ENCODE results near the gene ZNF296. TPM values are rescaled to one million over a fixed set of nuclear protein-coding genes. Genes with fewer than 3 reads are reported as not detected.

ZNF296 gene
- polyA plus RNA-seq, 1 donor (not counting 4 experiments of a cell fraction or from before 2014, with no cell fraction given), result 0.25 TPM

DNA sequence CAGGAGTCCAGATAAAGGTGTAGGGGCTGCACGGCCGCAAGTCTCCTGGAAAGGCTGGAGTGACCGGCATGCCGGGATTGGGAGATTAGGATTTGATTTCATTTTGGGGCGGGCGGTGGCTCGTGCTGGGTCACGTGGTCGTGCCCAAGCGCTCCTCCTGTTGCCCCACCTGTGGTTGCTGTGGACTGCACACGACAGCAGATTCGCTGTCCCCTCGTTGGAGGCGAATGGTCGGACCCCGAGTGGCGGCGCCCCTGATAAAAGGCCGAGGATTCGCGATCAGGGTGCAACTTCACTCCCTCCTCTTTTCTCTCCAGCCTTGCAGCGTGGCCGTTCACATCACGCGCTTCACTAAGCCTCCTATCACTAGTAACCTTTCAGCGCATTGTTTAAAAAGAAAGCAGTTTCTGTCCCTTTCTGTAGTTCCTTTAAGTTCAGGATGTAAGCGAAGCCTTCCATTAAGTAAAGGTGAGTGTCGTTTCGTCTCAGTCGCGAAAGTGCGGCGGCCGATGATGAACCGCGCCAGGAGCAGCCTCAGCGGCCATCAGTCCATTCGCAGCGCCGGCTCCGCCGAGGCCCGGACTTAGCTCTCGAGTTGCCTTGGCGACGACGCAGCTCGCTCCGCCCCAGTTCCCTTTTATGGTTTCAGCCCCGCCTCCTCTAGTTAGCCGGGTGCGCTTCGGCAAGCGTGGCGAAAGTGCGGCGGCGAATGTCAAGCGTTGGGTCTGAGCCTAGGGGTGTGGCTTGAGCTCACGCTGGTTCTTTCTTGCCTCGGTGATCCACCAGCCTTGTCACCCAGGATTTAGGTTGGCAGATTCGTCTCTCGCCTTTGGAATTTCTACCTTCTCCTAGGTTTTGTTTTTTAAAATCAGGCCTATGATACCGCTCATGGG is 15.0 kb upstream of the ZNF296 start:
- H3K27me3 ChIP-seq (ENCODE audit: control insufficient read depth, extremely low read depth, insufficient read depth, low read length), result no peaks in the 10 kb centered on the region
- H3K9me1 ChIP-seq (ENCODE audit: control insufficient read depth, extremely low read depth, insufficient read depth, low read length), result peaks cover 2% of the 10 kb centered on the region
- peaks cover 43% of the 10 kb centered on the region for H3K79me2 ChIP-seq (ENCODE audit: control insufficient read depth, insufficient read depth, low read length)
- peak overlapping the region; percentile 97 for H3K4me2 ChIP-seq (ENCODE audit: control insufficient read depth, extremely low read depth, insufficient read depth, low read depth, low read length)
- H3K4me3 ChIP-seq (ENCODE audit: control insufficient read depth in 2 of 3, extremely low read depth in 1 of 3, insufficient read depth in 2 of 3, low read depth in 1 of 3, low read length in 3 of 3), result peak overlapping the region; percentile 2 to 96 (median 92)
- dilution Hi-C loops (cut with MboI; ENCODE audit: extremely low pct_ligation_motif_present, low sequenced_read_pairs), result no loop called here
- H3K9me3 ChIP-seq (ENCODE audit: control insufficient read depth, low read depth, low read length), result no peaks in the 10 kb centered on the region
- H3K4me1 ChIP-seq (ENCODE audit: control insufficient read depth, extremely low read depth, insufficient read depth, low read length), result peaks cover 25% of the 10 kb centered on the region
- no peaks in the 10 kb centered on the region for H4K20me1 ChIP-seq (ENCODE audit: control insufficient read depth, extremely low read depth, insufficient read depth, low read length)
- TF ChIP-seq EZH2 (IDR thresholded peaks at IDR 0.05; ENCODE audit: low read length) (no peak), CTCF (optimal IDR thresholded peaks at IDR 0.05 in 1 of 3, IDR thresholded peaks at IDR 0.05 in 1 of 3, conservative IDR thresholded peaks at IDR 0.05 in 1 of 3; ENCODE audit: extremely low read depth in 1 of 3, insufficient read depth in 2 of 3, low read length in 3 of 3) (no peak)
- peak overlapping the region; percentile 85 for H3K27ac ChIP-seq (ENCODE audit: control insufficient read depth, insufficient read depth, low read length)
- peak; percentile 95 for FAIRE-seq
- peaks cover 8 to 11% of the 10 kb centered on the region in 2 experiments for H3K36me3 ChIP-seq (ENCODE audit: control insufficient read depth in 2 of 2, extremely low read depth in 1 of 2, insufficient read depth in 2 of 2, low read length in 2 of 2)
- no peak for DNase-seq (ENCODE audit: low read depth, low spot score)
- peak overlapping the region; percentile 91 for H3K9ac ChIP-seq (ENCODE audit: control insufficient read depth, extremely low read depth, insufficient read depth, low read length)
- peak overlapping the region; percentile 68 for H2AFZ ChIP-seq (ENCODE audit: control insufficient read depth, low read length)

DNA sequence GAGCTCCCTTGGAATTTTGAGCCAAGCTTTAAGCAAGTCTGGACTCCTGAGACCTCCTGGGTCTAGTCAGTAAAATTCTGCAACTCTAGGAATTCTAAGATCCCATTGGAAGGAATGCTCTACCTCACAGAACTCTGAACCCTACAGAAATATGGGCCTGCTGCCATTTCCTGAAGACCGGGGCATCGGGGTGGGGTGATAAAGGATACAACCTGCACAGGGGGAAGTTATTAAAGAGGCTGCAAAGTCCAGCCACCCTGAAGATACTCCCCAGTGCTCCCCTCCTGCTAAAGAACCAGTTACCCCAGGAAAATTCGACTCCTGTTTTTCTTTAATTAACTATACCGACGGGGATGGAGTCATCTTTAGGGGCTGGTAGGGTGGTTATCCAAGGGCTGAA is 14.3 kb upstream of the ZNF296 start:
- Histone ChIP-seq H3K4me2 (ENCODE audit: control insufficient read depth, extremely low read depth, insufficient read depth, low read depth, low read length) (peak overlapping the region; percentile 97), H3K9me3 (ENCODE audit: control insufficient read depth, low read depth, low read length) (no peaks in the 10 kb centered on the region), H3K27me3 (ENCODE audit: control insufficient read depth, extremely low read depth, insufficient read depth, low read length) (no peaks in the 10 kb centered on the region), H3K79me2 (ENCODE audit: control insufficient read depth, insufficient read depth, low read length) (peaks cover 38% of the 10 kb centered on the region), H3K9ac (ENCODE audit: control insufficient read depth, extremely low read depth, insufficient read depth, low read length) (peak overlapping the region; percentile 91), H4K20me1 (ENCODE audit: control insufficient read depth, extremely low read depth, insufficient read depth, low read length) (no peaks in the 10 kb centered on the region), H2AFZ (ENCODE audit: control insufficient read depth, low read length) (no peak overlapping the region), H3K4me1 (ENCODE audit: control insufficient read depth, extremely low read depth, insufficient read depth, low read length) (peaks cover 25% of the 10 kb centered on the region), H3K4me3 (ENCODE audit: control insufficient read depth in 2 of 3, extremely low read depth in 1 of 3, insufficient read depth in 2 of 3, low read depth in 1 of 3, low read length in 3 of 3) (peak overlapping the region in 1 of 3 experiments; percentile 96), H3K27ac (ENCODE audit: control insufficient read depth, insufficient read depth, low read length) (peak overlapping the region; percentile 85), H3K36me3 (ENCODE audit: control insufficient read depth in 2 of 2, extremely low read depth in 1 of 2, insufficient read depth in 2 of 2, low read length in 2 of 2) (peaks cover 8 to 11% of the 10 kb centered on the region in 2 experiments), H3K9me1 (ENCODE audit: control insufficient read depth, extremely low read depth, insufficient read depth, low read length) (peaks cover 2% of the 10 kb centered on the region)
- FAIRE-seq, result no peak
- dilution Hi-C loops (cut with MboI; ENCODE audit: extremely low pct_ligation_motif_present, low sequenced_read_pairs), result no loop called here
- no peak for DNase-seq (ENCODE audit: low read depth, low spot score)
- TF ChIP-seq CTCF (optimal IDR thresholded peaks at IDR 0.05 in 1 of 3, IDR thresholded peaks at IDR 0.05 in 1 of 3, conservative IDR thresholded peaks at IDR 0.05 in 1 of 3; ENCODE audit: extremely low read depth in 1 of 3, insufficient read depth in 2 of 3, low read length in 3 of 3) (no peak), EZH2 (IDR thresholded peaks at IDR 0.05; ENCODE audit: low read length) (no peak)

Measured in keratinocyte (primary cell).